ENCODE data around the gene ASF1B.

Gene ASF1B

GRCh38 chr19:14142262-14143190, 6.1 kb upstream of the ASF1B start:
- no peak for DNase-seq (ENCODE audit: low read depth, low spot score)
- H3K4me3 ChIP-seq (ENCODE audit: low read length) = no peak overlapping the region

GRCh38 chr19:14141041-14141440, 4.7 kb upstream of the ASF1B start:
- no peak overlapping the region for H3K4me3 ChIP-seq (ENCODE audit: low read length)
- DNase-seq (ENCODE audit: low read depth, low spot score) = no peak

GRCh38 chr19:14139944-14140343, 3.6 kb upstream of the ASF1B start:
- DNase-seq (ENCODE audit: low read depth, low spot score) = no peak
- H3K4me3 ChIP-seq (ENCODE audit: low read length) = no peak overlapping the region

- H3K4me3 ChIP-seq (ENCODE audit: low read length) = no peak overlapping the region
Measured at GRCh38 chr19:14138576-14139265, 2.3 kb upstream of the ASF1B start.

GRCh38 chr19:14135985-14136508, 342 bp downstream of the ASF1B start:
- H3K4me3 ChIP-seq (ENCODE audit: low read length) = peak overlapping the region; percentile 68
- DNase-seq (ENCODE audit: low read depth, low spot score) = no peak

More at GRCh38 chr19:14138576-14139265, 2.3 kb upstream of the ASF1B start:
- no peak for DNase-seq (ENCODE audit: low read depth, low spot score)

GRCh38 chr19:14135355-14135754, 1.0 kb downstream of the ASF1B start:
- H3K4me3 ChIP-seq (ENCODE audit: low read length) = peak overlapping the region; percentile 68
- no peak for DNase-seq (ENCODE audit: low read depth, low spot score)

- DNase-seq (ENCODE audit: low read depth, low spot score) = no peak
- H3K4me3 ChIP-seq (ENCODE audit: low read length) = no peak overlapping the region
Measured at GRCh38 chr19:14127929-14128509, 8.4 kb downstream of the ASF1B start.

- no peak overlapping the region for H3K4me3 ChIP-seq (ENCODE audit: low read length)
- DNase-seq (ENCODE audit: low read depth, low spot score) = no peak
Measured at GRCh38 chr19:14127176-14127575, 9.2 kb downstream of the ASF1B start.

- DNase-seq (ENCODE audit: low read depth, low spot score) = no peak
- no peak overlapping the region for H3K4me3 ChIP-seq (ENCODE audit: low read length)
Measured at GRCh38 chr19:14122924-14123323, 13.5 kb downstream of the ASF1B start.

GRCh38 chr19:14120497-14120780, 15.9 kb downstream of the ASF1B start:
- no peak for DNase-seq (ENCODE audit: low read depth, low spot score)

GRCh38 chr19:14119644-14120496, 16.5 kb downstream of the ASF1B start:
- DNase-seq (ENCODE audit: low read depth, low spot score) = no peak
- H3K4me3 ChIP-seq (ENCODE audit: low read length) = no peak overlapping the region

More at GRCh38 chr19:14120497-14120780, 15.9 kb downstream of the ASF1B start:
- no peak overlapping the region for H3K4me3 ChIP-seq (ENCODE audit: low read length)

- no peak overlapping the region for H3K4me3 ChIP-seq (ENCODE audit: low read length)
- DNase-seq (ENCODE audit: low read depth, low spot score) = no peak
Measured at GRCh38 chr19:14119146-14119545, 17.2 kb downstream of the ASF1B start.

GRCh38 chr19:14118165-14119051, 18.0 kb downstream of the ASF1B start:
- peak; percentile 24 for DNase-seq (ENCODE audit: low read depth, low spot score)
- H3K4me3 ChIP-seq (ENCODE audit: low read length) = peak overlapping the region; percentile 58

GRCh38 chr19:14117668-14118164, 18.7 kb downstream of the ASF1B start, which contains the start of gene PRKACA:
TSS of gene PRKACA (minus strand) at chr19:14117762. CDS start at chr19:14117547, 215 bp downstream.
- peak; percentile 97 for DNase-seq (ENCODE audit: low read depth, low spot score)
- H3K4me3 ChIP-seq (ENCODE audit: low read length) = peak within 1 kb of the TSS; percentile 67

GRCh38 chr19:14116918-14117578, 19.3 kb downstream of the ASF1B start:
- peak overlapping the region; percentile 67 for H3K4me3 ChIP-seq (ENCODE audit: low read length)
- no peak for DNase-seq (ENCODE audit: low read depth, low spot score)

- H3K4me3 ChIP-seq (ENCODE audit: low read length) = peak overlapping the region; percentile 67
- DNase-seq (ENCODE audit: low read depth, low spot score) = no peak
Measured at GRCh38 chr19:14116525-14116917, 19.9 kb downstream of the ASF1B start.

GRCh38 chr19:14115756-14116155, 20.6 kb downstream of the ASF1B start:
- DNase-seq (ENCODE audit: low read depth, low spot score) = no peak
- H3K4me3 ChIP-seq (ENCODE audit: low read length) = no peak overlapping the region

Measured in Jurkat, Clone E6-1 (cell line).